ENCODE measurements around the gene XRCC6. TPM values are rescaled to one million over a fixed set of nuclear protein-coding genes. Genes with fewer than 3 reads are reported as not detected.

XRCC6 gene
- total and polyA plus RNA-seq, 2 of the 13 experiments (the other 11 are each of a cell fraction or from before 2014, with no cell fraction given), result 124 to 625 TPM

DNA sequence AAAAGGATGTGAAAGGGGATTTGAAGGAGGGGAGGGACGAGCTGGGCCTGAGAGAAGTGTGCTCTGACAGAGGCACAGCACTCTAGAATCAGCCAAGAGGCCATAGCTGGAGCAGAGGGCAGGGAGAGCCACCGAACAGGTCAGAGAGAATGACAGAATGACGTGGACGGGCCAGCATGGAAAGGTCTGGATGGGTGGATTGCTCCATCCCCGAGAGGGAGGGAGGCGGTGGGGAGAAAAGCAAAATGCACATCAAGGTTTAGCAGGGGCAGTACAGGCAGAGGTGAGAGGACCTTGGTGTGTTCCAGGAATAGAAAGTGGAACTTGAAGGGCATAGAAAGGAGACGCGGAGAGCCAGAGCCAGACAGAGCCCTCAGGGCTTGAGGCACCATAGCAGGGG, 38.4 kb upstream of the XRCC6 start:
- DNase-seq (ENCODE audit: low spot score) (no peak), FAIRE-seq (no peak), ATAC-seq (no peak)
- Histone ChIP-seq H3K4me3 (replicated peaks in 1 of 3; ENCODE audit: insufficient read depth in 1 of 3, low read depth in 2 of 3, low read length in 3 of 3) (no peak overlapping the region), H3K9ac (ENCODE audit: insufficient read depth, low read depth, low read length) (no peak overlapping the region), H3K36me3 (replicated peaks in 1 of 2; ENCODE audit: control insufficient read depth in 1 of 2, insufficient read depth in 2 of 2, low read length in 2 of 2) (peaks cover 10 to 51% of the 10 kb centered on the region in 2 experiments), H3K4me2 (ENCODE audit: low read depth, low read length) (no peak overlapping the region), H3K27me3 (ENCODE audit: control insufficient read depth in 1 of 2, insufficient read depth in 2 of 2, low read length in 2 of 2) (no peaks in the 10 kb centered on the region), H3K27ac (ENCODE audit: extremely low read length, insufficient read depth, low read length) (no peak overlapping the region), H4K20me1 (ENCODE audit: insufficient read depth, low read length) (no peaks in the 10 kb centered on the region), H3K9me3 (ENCODE audit: low read length) (no peaks in the 10 kb centered on the region), H3K4me1 (ENCODE audit: insufficient read depth, low read length) (peaks cover 27% of the 10 kb centered on the region), H3K79me2 (ENCODE audit: insufficient read depth, low read length) (no peaks in the 10 kb centered on the region), H2AFZ (ENCODE audit: low read length) (no peak overlapping the region)
- in situ Hi-C loops (cut with HindIII; ENCODE audit: extremely low pct_ligation_motif_present, low pct_unique_long_range_greater_than_20kb) (no loop called here), intact Hi-C loops (cut with micrococcal nuclease; ENCODE audit: unreplicated experiment) (no loop called here)
- BruUV-seq (replicated peaks), result no TSS peak
- TF ChIP-seq ZNF615 (CRISPR knock-in tag; IDR thresholded peaks at IDR 0.05; ENCODE audit: borderline replicate concordance), result no peak
- TF ChIP-seq, protein P1, sequence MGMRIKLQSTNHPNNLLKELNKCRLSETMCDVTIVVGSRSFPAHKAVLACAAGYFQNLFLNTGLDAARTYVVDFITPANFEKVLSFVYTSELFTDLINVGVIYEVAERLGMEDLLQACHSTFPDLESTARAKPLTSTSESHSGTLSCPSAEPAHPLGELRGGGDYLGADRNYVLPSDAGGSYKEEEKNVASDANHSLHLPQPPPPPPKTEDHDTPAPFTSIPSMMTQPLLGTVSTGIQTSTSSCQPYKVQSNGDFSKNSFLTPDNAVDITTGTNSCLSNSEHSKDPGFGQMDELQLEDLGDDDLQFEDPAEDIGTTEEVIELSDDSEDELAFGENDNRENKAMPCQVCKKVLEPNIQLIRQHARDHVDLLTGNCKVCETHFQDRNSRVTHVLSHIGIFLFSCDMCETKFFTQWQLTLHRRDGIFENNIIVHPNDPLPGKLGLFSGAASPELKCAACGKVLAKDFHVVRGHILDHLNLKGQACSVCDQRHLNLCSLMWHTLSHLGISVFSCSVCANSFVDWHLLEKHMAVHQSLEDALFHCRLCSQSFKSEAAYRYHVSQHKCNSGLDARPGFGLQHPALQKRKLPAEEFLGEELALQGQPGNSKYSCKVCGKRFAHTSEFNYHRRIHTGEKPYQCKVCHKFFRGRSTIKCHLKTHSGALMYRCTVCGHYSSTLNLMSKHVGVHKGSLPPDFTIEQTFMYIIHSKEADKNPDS (CRISPR knock-in tag; IDR thresholded peaks at IDR 0.05), result no peak
- no peak for TF ChIP-seq GLI4 (CRISPR knock-in tag; IDR thresholded peaks at IDR 0.05; ENCODE audit: borderline replicate concordance)
- no peak for TF ChIP-seq ZFP82 (CRISPR knock-in tag; IDR thresholded peaks at IDR 0.05; ENCODE audit: borderline replicate concordance)
- no peak for TF ChIP-seq ZNF317 (CRISPR knock-in tag; IDR thresholded peaks at IDR 0.05)
- TF ChIP-seq NKX3-1 (CRISPR knock-in tag; IDR thresholded peaks at IDR 0.05), result no peak
- TF ChIP-seq, protein P2, sequence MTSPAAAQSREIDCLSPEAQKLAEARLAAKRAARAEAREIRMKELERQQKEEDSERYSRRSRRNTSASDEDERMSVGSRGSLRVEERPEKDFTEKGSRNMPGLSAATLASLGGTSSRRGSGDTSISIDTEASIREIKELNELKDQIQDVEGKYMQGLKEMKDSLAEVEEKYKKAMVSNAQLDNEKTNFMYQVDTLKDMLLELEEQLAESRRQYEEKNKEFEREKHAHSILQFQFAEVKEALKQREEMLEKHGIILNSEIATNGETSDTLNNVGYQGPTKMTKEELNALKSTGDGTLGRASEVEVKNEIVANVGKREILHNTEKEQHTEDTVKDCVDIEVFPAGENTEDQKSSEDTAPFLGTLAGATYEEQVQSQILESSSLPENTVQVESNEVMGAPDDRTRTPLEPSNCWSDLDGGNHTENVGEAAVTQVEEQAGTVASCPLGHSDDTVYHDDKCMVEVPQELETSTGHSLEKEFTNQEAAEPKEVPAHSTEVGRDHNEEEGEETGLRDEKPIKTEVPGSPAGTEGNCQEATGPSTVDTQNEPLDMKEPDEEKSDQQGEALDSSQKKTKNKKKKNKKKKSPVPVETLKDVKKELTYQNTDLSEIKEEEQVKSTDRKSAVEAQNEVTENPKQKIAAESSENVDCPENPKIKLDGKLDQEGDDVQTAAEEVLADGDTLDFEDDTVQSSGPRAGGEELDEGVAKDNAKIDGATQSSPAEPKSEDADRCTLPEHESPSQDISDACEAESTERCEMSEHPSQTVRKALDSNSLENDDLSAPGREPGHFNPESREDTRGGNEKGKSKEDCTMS (CRISPR knock-in tag; conservative IDR thresholded peaks at IDR 0.05), result no peak
- ChIA-PET CTCF (ENCODE audit: low intra/inter-chr PET ratio, low total read pairs) (no interaction called here), POLR2A (no interaction called here)
- WGBS (ENCODE audit: low lambda C conversion rate), result 96% methylated on average over 8 of the region's 8 CpGs
